ENCODE measurements around the gene ITPKC.
A peak's percentile ranks its signal among the peaks of the same experiment; 100 is the strongest.

Gene ITPKC

DNA sequence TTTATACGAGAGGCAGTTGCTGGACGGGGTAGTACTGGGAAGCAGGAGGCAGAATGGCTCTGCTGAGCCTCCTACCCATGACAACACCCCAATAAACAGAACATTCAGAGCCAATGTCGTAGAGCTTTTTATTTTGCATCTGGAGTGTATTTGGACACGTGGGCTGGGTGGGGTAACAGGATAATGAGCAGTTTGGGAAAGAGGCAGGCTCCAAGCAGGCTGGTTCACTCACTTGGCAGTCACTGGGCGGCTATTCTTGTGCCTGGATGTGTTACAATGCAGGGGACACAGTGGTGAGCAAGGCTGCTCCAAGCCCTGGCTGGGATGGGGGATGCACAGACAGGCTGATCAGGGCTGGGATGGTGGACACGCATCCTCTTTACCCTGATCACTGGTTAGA is 23.8 kb downstream of the ITPKC start:
- no peak for DNase-seq (ENCODE audit: low spot score)

DNA sequence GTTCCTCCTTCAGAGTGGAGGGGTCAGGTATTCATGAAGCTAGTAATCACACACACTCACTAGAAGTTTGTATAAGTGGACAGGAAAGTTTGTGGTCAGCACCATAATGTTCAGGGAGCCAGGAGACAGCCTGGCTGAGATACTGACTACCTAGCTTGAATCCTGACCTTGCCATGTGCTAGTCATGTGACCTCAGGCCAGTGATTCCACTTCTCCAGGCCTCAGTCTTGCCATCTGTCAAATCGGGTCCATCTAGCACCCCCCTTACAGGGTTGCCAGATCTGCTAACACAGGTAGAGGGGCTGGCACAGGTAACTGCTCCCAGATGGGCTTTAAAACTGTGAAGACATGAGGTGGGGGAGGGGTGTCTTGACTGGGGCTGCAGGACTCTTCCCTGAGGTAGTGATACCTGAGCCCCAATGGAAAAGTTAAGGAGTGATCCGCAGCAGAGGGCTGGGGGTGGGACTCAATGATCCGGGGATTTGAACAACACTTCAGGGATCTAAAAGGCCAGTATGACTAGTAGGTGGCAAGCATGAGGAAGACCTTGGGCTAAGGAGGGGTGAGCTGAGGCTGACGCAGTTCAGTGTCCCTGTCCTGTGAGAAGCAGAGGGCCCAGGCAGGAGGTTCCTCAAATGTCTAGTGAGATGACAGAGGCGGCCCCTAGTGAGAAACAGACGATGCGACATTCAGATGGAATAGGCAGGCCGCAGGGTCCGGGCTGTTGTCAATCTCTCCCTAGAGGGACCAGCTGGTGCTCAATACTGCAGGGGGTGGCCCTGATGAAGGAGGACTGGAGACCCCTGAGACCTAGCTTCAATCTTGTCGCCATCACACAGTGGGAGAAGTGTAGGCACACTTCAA is 24.8 kb downstream of the ITPKC start:
- no peak for DNase-seq (ENCODE audit: low spot score)

DNA sequence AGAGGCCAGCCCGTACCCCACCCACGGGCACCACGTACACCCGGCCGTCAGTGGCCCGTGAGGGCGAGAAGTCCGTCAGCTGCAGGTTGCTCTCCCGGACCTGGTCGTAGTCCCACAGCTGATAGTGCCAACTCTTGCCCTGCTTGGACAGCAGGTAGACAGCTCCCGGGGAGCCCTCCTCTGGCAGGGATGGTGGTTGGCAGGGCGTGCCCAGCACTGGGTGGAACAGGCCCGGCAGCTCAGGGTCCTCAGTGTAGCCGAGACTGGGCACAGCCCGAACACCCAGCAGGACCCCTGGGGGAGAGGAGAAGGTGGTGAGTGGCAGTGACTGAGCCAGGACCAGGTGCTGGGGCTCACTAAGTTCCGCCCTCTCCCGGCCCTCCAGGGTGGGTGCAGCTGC is 25.6 kb downstream of the ITPKC start:
- no peak for DNase-seq (ENCODE audit: low spot score)

DNA sequence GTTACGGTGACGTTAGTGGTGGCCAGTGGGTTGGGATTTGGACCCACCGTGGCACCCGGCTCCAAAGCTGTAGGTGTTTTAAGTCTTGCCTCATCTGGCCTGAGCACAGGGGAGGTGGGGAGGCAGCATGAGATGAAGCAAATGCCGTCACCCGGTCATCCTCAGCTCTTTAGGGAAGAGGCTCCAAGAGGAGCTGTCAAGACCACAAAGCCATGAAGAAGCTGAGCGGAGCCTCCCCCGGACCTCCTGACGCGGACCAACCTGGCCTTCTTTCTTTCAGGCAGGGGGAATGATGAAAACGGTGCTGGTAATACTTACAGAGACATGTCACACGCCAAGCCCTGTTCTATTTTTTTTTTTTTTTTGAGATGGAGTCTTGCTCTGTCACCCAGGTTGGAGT is 26.0 kb downstream of the ITPKC start:
- DNase-seq (ENCODE audit: low spot score): no peak

DNA sequence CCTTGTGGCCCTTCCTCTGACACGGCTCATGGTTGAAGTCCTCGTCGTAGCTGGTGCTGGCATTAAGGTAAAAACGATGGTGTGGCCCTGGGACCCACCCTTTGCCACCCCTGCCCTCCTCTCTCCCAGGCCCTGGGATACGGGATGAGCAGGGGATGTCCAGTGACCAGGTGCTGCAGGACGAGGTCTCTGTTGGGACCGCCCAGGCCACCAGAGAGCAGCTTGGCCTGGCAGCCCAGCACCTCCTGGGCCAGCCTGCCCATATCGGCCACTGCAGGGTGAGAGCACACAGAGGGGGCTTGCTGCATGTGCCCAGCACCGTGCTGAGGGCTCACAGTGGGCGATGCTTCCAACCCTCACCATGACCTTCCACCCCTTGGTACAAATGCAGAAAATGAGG is 27.0 kb downstream of the ITPKC start:
- DNase-seq (ENCODE audit: low spot score): no peak

DNA sequence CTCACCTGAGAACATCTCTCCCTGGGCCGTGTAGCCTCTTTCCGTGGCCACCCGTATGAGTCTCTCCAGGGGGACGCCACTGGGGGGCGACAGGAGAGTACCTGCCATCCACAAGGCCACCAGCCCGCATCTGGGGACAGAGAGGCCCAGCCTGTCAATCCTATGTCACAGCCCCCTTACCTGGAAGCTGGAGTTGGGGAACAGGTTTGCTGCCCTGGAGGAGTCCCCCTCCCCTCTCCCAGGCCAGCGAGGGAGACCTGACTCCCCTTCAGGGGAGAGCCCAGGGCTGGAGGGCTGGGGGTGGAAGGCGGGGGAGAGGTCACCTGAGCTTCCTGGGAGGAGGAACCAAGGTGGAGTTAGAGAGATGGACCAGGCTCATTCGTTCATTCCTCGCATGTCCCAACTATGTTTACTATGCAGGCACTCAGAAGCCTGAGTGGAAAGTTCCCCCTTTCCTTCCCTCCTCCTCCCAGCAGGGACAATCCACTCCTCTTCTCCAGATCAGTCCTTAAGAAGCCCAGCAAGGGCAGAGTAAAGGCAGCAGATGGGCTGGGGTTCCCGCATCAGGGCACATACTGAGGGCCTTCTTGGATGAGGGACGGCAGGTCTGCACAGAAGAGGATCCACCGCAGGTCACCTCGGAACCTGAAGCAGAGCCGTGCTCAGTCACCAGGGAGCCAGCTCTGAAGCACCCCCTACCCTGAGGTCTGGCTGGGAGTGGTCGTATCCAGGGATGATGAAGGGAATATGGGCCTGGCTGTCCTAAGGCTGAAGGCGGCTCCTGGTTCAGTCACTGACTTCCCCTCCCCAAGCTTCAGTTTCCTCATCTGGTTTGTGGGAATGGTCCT is 27.9 kb downstream of the ITPKC start:
- no peak for DNase-seq (ENCODE audit: low spot score)

DNA sequence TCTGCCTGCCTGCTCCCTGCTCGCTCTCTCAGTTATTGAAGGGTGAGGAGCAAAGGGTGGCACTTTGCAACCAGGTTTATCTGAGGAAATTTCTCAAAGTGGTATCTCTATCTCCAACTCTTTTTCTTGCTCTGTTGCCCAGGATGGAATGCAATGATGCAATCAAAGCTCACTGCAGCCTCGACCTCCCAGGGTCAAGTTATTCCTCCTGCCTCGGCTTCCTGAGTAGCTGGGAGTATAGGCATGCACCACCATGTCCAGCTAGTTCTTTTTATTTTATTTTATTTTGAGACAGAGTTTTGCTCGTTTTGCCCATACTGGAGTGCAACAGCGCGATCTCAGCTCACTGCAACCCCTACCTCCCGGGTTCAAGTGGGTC is 28.5 kb downstream of the ITPKC start:
- DNase-seq (ENCODE audit: low spot score): no peak

DNA sequence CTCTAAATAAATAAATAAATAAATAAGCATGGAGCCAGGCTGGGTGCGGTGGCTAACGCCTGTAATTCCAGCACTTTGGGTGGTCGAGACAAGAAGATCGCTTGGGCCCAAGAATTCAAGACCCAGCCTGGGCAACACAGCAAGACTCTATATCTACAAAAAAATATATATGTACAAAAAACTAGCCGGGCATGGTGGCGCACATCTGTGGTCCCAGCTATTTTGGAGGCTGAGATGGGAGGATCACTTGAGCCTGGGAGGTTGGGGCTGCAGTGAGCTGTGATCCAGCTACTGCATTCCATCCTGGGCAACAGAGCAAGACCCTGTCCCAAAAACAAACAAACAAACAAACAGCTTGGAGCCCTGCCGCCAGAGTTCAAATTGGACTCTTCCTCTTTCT is 30.6 kb downstream of the ITPKC start:
- no peak for DNase-seq (ENCODE audit: low spot score)

DNA sequence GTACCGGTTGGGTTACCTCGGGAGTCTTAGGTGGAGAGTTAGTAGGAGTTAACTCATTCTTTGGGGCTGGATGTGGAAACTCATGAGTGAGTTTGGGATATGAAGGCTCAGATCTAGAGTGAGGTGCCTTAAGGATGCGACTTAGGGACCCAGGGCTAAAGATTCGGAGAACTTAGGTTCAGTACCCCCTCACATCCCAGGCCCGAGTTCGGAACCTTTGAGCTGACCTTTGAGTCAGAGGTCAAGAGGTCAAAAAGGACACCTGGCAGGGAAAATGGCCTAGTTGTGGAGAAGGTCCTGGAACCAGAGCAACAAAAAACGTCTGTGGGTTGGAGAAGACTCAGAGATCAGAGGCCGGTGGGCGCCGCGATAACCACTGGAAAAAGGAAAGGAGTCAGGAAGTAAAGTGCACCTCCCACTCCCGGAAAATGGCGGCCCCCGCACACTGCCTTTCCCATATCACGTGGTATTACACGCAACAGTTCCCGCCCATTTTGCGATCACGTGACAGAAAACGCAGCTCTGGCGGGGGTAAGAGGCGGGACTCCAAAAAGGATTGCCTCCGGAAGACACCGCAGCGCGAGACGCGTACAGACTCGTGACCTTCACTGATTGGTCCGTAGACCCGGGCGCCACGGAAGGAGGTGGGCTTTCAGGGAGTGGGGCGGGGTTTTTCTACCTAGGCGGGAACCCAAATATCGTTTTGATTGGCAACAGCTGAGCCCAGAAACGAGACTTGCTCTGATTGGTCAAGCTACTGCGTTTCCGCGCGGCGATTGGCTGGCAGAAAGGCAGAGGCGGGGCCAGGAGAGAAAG is 33.4 kb downstream of the ITPKC start, which contains the start of gene ACTMAP:
TSS of gene ACTMAP (minus strand) at position 420 of the 816 bp plus-strand sequence. CDS start 674 bp downstream, outside the sequence.
- DNase-seq (ENCODE audit: low spot score): peak; percentile 100

DNA sequence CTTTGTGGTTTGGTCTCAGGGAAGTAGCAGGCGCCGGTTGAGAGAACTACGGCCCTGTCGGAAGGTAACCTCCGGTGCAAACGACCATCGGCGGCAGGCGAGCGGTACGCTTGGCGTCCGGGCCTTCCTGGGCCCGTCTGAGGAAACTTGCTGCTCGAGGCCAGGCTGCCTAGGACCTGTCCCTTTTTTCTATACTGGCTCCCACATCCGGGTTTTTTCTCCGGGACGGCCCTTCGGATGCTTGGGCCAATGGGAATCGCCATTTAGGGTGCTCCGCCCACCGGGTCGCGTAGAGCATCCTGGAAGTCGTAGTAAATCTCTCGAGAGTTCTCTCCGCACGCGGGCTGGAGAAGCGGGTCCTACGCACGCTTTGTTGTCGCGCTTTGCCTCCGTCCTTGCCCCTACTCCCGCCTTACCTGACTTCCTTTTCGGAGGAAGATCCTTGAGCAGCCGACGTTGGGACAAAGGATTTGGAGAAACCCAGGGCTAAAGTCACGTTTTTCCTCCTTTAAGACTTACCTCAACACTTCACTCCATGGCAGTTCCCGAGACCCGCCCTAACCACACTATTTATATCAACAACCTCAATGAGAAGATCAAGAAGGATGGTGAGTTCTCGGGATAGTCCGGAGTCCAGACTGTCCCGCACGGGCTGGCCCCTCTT is 34.1 kb downstream of the ITPKC start, which contains the start of gene SNRPA:
TSS of gene SNRPA (plus strand) at position 330 of the 664 bp plus-strand sequence. CDS start at position 536, 206 bp downstream.
- DNase-seq (ENCODE audit: low spot score): peak; percentile 96

DNA sequence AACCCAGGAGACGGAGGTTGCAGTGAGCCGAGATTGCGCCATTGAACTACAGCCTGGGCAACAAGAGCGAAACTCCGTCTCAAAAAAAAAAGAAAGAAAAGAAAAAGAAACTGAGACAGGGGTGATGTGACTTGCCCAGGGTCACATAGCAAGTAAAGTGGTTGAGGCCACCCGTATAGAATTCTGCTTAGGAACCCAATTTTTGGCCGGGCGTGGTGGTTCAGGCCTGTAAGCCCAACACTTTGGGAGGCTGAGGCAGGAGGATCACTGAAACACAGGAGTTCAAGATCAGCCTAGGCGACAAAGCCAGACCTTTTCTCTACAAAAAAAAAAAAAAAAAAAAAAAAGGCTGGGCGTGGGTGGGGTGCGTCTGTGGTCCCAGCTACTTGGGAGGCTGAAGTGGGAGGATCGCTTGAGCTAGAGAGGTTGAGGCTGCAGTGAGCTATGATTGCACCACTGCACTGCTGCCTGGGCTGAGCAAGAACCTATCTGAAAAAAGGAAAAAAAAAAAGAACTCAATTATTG is 35.4 kb downstream of the ITPKC start:
- DNase-seq (ENCODE audit: low spot score): no peak

DNA sequence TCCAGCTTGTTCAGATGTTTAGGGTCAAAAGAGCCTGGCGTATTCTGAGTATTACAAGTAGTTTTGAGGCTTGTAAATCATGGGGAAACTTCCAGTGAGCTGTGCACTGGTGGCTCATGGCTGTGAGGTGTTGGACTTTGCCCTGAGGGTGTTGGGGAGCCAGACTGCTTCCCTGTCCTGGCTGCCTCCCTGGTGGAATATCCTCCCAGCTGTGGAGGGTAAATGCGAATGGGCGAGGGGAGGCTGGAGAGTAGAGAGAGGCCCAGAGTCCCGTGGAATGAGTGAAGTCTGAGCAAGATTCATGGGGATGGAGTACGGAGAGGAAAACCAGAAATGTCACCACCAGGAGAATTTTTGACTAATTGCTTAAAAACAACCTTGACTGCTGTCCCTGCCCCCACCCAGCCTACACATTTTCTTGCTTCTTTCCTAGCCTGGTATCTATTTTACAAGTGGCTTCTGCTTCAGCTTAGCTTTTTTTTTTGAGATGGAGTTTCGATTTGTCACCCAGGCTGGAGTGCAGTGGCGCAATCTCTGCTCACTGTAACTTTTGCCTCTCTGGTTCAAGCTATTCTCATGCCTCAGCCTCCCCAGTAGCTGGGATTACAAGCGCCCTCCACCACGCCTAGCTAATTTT is 37.8 kb downstream of the ITPKC start:
- no peak for DNase-seq (ENCODE audit: low spot score)

DNA sequence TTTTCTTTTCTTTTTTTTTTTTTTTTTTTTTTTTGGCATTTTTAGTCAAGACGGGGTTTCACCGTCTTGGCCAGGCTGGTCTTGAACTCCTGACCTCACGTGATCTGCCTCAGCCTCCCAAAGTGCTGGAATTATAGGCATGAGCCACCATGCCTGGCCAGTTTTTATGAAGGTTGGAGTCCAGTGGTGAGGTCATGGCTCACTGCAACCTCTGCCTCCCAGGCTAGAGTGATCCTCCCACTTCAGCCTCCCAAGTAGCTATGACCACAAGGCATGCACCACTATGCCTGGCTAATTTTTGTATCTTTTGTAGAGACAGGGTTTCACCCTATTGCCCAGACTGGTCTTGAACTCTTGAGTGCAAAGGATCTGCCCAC is 38.3 kb downstream of the ITPKC start:
- no peak for DNase-seq (ENCODE audit: low spot score)

DNA sequence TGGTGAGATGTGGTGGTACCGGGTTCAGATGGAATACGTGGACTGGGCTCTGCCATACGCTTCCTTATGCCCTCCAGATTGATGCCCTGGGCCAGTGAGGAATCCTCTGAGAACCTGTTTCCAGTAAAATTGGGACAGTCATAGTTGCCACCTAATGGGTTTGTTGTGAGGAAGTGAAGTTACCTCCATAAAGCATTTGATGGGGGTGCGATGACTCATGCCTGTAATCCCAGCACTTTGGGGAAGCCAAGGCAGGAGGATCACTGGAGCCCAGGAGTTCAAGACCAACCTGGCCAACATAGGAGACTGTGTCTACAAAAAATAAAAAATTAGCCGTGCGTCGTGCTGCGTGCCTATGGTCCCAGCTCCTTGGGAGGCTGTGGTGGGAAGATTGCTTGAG is 38.9 kb downstream of the ITPKC start:
- DNase-seq (ENCODE audit: low spot score): no peak

DNA sequence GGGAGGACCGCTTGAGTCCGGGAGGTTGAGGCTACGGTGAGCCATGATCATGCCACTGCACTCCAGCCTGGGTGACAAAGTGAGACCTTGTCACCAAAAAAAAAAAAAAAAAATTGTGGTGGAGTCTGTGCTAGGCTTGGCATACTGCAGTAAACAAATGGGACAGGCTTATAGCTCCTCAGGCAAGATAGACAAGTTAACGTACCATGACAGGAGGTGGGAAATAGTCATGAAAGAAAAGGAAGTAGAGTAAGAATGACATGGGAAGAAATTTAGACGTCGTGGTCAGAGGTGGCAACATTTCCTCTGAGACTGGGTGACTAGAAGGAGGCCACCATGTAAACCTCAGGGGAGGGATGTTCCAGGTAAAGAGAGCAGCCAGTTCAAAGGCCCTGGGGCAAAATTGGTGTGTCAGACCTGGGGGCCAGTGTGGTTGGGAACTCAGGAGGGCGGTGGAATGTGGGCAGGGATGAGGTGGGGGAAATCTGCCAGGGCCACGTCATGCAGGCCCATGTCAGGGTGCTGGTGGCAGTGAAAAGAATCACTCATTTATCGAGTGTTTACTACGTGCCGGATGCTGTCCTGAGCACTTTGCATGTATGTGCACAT is 39.7 kb downstream of the ITPKC start:
- DNase-seq (ENCODE audit: low spot score): no peak

DNA sequence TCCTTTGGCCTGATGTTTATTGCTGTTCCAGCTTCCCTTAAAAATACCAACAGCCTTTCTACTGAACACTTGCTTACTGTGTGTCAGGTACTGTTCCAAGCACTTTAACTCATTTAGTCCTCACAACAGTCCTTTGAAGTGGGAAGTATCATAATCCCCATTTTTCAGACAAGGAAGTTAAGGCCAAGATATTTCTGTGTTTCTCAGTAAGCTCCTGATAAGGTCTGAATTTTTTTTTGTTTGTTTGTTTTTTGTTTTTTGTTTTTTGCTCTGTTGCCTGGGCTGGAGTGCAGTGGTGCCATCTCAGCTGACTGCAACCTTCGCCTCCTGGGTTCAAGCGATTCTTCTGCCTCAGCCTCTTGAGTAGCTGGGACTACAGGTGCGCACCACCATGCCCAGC is 41.6 kb downstream of the ITPKC start:
- DNase-seq (ENCODE audit: low spot score): no peak

DNA sequence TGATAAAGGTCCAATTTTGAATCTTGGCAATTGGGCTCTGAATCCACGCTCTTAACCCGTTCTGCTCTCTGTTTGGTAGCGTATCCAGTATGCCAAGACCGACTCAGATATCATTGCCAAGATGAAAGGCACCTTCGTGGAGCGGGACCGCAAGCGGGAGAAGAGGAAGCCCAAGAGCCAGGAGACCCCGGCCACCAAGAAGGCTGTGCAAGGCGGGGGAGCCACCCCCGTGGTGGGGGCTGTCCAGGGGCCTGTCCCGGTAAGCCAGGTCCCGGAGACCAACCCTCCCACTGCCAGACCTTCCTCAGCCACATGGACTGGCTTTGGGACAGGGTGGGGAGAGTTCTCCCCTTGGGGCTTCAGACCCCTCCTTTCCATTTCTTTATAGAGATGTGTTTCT is 42.4 kb downstream of the ITPKC start:
- no peak for DNase-seq (ENCODE audit: low spot score)

DNA sequence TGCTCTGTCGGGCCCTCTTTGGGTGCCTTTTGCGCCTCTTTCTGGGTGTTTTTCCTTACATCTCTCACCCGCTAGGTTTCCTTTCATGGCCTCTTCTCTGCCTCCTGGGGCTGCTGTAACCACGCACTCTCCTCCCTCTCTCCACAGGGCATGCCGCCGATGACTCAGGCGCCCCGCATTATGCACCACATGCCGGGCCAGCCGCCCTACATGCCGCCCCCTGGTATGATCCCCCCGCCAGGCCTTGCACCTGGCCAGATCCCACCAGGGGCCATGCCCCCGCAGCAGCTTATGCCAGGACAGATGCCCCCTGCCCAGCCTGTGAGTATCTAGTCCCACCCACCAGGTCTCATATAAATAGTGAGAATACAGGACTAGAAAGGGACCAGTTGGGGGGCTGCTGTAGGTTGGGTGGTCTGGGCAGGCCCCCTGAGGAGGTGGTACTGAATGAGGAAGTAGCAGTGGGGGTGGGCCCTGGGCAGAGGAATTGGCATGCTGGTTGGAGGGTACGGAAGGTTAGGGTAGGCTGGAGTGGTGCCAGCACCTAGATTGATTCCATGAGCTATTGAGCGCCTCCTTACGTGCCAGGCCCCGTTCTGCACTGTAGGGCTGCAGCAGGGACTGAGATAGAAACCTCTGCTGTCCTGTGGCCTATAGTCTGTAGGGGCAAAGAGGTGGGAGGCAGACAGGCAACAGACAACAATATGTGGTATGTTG is 46.0 kb downstream of the ITPKC start:
- no peak for DNase-seq (ENCODE audit: low spot score)

DNA sequence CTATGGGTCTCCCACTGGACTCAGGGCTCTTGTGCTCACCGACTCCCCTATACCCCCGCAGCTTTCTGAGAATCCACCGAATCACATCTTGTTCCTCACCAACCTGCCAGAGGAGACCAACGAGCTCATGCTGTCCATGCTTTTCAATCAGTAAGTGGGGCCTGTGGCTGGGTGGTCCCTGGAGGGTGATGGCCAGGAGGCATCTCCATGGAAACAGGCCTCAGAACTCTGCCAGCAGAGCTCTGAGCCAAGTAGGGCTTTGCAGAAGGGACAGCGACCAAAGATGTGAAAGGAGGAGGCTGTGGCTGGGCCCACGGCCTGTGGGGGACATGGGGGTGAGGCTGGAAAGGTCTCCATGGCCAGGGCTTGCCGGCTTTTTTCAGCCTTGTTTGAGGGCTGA is 46.6 kb downstream of the ITPKC start:
- DNase-seq (ENCODE audit: low spot score): no peak

DNA sequence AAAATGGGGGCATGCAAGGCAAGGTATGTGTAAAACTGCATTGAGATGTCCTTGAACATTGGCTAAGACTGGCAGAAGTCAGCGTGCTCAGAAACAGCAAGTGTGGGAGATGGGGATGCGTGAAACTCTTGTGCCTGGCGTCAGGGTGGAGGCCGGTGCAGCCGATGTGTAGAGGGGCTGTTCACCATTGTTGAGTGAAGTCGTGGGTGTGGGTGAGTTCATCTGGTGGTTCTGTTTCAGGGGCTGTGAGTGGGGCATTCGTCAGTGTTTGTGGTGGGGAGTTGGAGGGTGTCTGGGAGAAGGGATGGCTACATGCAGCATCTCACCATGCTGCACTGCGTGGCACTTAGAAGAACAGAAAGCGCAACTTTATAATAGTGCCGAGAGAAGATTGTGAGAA is 47.1 kb downstream of the ITPKC start:
- DNase-seq (ENCODE audit: low spot score): no peak
